ENCODE measurements around the gene TBC1D8.

The TBC1D8 gene

DNA sequence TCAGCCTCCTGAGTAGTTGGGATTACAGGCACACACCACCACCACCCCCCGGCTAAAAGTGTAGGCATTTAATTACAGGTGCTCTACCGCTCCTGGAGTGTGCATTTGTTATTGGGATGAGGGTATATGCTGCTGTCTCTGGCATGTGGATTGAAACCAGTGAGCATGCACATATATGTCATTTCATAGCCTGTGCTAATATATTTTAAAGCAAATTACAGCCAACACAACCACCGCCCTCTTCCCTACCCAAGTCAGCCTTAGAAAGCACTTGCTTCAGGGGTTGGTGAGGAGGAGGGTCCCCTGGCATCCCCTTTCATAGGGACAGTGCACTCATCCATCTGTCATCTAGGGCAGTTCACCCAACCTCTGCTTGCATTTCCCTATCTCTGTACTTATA lies 10.5 kb upstream of the TBC1D8 start:
- no peak for DNase-seq

DNA sequence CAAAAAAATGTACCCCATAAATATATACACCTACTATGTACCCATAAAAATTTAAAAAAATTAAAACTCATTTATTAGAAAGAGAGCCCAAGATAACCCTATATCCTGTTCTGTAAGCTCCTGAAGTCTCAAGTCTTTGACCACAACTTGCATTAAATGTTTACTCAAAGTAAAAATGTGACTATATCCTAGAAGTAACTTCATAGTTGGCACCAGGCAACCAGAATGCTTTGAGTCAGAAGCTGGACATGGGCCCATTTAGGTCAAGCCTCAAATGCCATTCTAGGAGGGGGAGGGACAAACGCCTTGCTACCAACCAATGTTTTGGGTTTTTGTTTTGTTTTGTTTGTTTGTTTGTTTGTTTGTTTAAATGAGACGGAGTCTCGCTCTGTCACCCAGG lies 9.3 kb upstream of the TBC1D8 start:
- no peak for DNase-seq

DNA sequence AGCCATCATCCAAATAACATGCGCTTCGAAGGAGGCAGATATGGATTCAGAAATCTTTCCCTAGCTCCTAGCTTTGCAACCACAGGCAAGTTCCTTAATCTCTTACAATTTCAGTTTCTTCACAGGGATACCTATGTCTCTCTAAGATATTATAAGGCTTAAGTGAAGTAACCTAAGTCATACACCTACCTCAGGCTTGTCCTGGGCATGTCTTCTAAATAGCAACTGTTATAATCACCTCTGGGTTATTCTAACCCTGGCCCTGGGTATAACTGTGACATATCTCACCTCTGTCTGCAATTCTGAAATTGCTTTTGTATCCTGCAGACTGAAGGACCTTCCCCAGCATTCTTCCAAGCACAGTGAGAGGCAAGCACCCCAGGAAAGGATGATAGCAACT lies 8.3 kb upstream of the TBC1D8 start:
- DNase-seq, result no peak

DNA sequence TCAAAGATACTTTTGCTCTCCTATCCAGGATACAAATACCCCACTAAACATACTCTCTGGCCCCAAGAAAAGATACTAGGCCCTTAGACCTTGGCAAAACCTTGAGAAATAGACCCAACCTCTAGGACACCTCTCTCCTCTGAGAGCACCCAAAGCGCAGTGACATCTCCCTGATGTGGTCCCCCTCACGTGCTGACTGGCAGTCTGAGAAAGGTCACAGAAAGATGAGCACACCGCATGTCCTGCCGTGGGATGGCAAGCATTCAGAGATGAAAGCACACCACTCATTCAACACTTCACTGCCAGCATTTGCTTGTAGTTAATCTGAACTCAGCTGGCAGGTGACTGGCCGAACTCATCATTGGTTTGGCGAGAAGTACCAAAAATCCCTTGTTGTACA lies 6.1 kb upstream of the TBC1D8 start:
- no peak for DNase-seq

DNA sequence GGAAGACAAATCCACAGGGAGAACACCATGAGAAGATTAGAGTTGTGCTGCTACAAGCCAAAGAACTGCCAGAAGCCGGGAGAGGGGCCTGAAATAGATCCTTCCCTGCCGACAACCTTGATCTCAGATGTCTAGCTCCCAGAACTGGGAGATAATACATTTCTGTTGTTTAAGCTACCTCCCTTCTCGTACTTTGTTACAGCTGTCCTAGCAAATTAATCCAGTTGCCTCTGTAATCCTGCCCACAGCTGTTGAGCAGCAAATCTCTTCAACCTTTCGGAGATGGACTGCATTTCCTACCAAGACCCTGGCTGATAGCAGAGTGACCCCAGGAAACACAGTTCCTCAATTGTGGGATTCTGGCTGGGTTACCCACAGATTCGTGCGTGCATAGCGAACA lies 2.6 kb upstream of the TBC1D8 start:
- no peak for DNase-seq

DNA sequence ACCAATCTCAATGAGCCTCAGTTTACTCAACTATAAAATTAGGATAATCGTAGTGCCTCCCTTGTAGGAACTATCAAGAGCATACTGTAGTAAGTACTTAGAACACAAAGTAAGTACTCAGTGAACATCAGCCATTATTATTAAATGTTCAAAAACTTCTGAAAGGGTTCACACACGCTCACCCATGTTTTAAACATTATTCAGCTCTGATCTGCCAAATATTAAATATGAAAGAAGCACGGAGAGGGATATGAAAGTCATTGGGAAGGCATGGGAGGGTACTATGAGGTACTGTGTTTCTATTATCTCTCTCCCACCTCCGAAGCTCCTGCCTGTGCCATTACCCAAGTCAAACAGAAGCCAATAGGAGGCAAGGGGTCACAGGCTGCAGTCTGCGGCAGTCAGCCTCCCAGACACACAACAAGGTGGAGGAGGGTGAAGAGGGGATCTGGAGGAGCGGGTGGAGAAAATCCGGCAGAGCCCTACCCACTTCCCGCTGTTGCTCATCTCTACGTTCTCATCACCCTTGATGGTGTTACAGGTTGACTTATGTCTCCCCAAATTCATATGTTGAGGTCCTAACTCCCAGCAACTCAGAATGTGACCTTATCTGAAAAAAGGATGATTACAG lies 2.0 kb upstream of the TBC1D8 start:
- no peak for DNase-seq

DNA sequence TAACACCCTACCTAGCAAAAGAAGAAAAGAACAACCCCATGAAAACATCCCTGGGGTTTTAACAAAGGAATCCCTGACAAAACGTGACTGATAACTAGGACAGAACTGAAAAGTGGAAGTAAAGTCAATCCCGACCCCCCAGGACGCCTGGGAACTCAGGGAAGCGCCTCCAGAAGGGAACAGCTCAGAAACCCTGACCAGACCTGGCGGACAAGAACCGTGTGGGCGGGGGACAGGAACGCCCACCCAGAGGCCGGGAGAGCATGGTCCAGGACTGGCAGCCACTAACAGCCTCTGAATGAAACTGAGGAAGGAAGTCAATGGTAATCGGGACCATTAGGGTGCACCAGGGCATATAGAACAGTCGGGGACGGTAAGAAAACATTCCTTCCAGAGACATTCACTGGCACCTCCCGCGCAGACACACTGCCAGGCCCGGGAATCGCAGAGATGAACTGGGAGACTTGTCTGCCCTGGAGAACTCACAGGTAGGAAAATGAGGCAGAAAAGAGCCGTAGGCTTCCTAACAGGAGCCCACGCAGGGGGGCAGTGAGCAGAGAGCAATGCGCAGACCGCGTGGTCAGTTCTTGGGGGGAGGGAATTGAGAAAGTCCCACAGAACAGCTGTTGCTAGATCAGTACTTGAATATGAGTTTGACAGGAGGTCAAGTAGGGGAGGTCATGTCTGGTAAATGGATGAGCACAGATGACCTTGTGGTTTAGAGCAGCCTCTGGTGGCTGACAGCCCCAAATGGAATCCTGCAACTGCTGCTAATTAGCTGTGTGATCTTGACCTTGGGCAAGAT lies 1.3 kb upstream of the TBC1D8 start:
- DNase-seq, result peak; percentile 81

DNA sequence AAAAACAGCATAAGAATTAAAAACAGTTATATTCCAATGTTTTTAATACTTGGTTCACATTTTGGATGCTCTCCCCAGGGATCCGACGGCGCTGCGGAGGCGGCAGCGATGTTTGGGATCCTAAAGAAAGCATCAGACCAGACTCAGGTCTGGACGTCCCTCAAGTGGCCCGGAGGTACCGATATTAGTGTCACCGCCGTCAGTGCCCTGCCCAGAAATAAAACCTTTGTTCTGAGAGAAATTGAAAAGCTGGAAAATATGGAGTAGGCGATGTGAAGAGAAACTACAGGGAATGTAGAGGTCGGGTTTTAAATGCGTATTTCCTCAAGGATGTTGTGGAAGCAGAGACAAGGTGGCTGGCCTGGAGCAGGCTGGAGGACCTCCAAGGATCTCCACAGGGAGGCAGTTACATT lies 683 bp upstream of the TBC1D8 start:
- DNase-seq, result no peak

DNA sequence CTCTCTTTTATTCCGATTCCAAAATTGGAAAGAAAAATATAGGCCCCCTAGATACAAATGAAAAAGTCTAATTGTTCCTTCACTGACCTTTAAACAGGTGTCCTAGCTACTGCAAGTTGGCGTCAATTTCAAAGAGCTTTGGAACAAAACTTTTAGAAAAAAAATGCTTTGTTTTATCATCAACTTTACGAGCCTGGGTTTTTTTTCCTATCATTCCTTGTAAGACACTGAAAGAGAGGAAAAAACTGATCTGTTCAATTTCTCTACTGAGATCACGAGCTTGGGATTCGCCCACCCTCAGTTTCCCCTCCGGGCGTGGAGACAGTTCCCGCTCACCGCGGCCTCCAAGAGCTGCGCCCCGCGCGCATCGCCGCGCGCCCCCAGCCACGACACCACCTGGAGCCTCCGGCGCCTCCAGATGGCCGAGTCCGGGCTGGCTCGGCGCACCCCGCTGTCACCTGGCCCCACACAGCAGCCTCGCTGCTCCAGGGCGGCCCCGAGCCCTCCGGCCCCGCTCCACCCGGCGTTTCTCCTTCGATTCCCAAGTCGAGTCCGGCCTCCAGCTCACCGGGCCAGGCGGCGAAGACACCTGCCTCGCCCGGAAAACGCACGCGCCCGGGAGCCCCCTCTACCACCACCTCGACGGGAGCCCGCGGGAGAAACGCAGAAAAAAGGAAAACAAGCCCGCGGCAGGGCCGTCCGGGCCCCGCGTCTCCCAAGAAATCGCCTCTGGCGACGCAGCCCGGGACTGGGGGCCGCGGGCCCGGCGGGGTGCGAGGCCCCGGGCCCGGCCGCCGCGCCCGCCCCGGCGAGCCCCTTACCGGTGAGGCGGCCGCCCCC lies 656 bp downstream of the TBC1D8 start:
- DNase-seq, result no peak

DNA sequence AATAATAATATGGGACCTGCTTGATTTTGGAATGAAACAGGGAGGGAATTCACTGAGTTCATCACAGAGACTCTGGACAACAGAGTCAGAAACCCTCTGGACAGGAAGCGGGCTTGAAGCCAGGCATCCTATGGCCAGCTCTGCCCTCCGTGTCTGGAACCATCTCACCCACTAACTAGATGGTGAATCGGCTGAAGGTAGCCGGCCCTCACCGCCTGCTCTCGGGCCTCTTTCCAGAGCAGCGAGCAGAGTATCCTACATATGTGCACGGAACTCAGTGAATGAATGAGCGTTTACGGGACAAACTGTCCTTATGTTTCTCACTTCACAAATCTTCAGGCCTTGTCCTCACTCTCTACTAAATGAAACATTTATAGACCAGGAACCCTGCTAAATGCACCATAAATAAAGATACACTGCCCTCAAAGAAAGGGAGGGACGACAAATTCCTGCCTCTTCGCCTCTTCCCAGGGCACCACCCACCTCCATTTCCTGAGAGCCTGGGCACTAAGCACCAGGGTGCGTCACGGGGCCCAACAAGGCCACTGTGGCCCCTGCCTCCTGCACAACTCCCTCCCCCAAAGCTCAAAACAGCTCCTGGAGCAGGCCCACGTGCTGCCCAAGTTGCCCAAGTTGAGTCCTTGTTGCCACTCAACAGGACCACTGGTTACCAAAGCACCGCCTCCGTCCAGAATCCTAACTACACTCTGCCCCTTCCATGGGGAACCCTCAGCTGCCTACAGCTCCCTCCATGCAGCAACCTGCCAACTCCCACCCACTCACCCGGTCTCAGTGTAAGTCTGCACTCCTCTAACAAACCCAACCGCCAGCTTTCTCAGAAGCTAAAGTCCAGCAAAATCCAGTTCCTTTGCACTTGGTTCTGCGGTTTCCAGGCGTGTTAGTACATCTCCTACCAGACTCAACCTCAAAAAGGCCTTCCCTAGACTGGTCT lies 1.7 kb downstream of the TBC1D8 start:
- no peak for DNase-seq

DNA sequence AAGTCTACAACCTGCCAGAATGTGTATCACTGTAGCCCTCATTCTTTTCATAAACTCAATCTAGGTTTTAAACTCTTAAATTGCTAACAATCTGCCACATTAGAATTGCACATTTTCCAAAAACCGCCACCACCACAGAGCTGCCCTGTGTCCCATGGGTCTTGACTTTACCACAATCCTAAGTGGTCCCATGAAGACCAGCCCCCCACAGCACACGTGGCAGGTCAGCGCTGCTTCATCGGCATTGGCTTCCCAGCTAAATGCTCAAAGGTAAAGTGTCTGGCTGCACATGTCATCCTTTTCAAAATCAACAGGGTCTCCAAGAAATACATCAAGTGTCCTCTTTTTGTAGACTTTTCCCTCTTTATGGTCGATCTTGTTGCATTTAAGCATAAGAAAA lies 2.4 kb downstream of the TBC1D8 start:
- DNase-seq, result no peak

DNA sequence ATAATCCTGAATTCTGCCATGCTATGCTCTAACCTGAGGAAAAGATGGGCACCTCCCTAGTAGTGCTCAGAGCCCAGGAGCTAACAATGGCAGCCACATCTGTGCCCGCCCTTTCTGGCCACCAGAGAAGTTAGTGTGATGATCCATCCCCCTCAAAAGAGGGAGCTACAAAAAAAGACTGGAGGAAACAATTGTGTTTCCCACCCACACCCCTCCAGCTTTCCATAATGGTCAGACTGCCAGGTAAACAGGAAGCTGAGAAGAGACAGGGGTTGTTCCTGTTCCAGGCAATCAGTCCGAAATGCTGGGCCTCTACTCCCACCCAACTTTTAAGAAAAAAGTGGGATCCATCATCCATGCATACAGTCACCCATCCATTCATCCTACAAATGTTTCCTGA lies 3.2 kb downstream of the TBC1D8 start:
- no peak for DNase-seq

DNA sequence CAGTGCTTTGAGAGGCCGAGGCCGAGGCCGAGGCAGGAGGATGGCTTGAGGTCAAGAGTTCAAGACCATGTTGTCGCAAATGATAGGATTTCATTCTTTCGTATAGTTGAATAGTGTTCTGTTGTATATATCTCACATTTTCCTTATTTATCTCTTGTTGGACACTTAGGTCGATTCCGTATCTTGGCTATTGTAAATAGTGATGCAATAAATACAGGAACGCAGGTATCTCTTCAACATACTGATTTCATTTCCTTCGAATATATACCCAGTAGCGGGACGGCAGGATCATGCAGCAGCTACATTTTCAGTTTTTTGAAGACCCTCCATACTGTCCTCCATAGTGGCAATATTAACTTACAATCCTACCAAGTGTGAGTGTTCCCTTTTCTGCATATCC lies 4.1 kb downstream of the TBC1D8 start:
- DNase-seq, result no peak

DNA sequence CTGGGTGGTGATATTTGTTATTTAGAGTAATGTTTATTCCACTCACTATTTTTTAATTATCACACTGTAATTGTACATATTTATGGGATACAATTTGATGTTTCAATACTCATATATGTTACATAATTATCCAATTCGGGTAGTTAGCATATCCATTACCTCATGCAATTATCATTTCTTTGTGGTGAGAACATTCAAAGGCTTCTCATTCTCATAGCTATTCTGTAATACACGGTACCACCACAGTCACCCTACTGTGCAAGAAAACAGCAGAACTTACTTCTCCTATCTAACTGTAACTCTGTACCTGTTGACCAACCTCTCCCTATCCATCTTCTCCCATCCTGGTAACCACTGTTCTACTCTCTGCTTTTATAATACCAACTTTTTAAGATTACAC lies 4.6 kb downstream of the TBC1D8 start:
- DNase-seq, result no peak

DNA sequence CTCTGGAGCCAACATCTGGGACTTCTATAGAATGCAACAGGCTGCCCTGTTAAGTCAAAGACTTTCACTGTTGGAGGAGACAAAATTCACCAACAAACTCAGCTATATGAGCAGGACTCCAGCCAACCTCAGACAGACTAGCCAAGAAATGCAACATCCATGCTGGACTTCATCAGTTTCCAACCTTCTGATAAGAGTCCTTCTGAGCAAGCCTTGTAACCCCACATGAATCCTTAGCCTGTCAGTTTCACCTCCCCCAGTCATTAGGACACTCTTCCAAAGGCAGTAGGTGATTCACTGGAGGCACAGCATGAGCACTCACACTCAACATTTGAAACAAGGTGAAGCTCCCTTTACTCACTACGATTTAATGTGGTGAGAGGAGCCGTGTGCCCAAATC lies 5.8 kb downstream of the TBC1D8 start:
- no peak for DNase-seq

DNA sequence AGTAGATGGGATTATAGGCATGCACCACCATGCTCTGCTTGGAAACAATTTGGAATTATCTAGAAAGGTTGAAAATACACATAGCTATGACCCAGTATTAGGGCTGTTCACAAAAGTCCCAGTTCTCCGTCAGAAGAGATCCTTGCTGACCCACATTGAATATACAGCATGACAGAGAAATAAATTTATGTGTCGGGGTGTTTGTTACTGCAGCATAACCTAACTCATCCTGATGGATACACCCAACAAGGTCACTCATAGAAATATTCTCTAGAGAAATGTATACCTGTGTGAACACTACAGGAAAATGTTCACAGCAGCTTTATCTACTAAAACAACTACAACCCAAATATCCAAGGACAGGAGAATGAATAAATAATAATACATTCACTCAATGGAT lies 9.0 kb downstream of the TBC1D8 start:
- no peak for DNase-seq

DNA sequence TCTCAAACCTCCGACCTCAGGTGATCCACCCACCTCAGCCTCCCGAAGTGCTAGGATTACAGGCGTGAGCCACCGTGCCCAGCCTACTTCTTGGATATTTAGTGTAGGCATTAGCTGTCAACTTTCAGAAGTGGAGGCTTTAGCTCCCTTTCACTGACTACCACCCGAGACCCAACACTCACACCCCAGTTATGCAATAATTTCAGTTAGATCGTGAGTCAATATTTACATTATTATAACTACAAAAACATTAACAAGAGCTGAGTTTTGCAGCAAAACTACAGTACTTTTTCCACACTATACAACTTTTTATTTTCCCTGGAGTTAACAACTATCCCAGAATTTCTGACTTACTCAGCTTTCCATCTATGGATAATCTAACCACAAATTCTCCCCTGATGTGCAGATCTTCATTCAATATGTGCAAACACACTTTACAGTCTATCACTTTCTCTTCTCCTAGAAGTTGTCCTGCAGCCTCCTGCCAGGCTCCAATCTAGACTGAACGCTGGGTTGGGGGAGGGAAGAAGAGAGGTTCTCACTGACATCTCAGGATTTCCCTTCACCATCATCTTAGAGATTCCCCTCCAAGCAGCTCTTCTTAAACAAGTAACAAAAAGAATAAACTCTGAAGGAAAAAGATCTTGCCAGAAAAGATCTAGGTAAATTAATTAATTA lies 10.1 kb downstream of the TBC1D8 start:
- no peak for DNase-seq

DNA sequence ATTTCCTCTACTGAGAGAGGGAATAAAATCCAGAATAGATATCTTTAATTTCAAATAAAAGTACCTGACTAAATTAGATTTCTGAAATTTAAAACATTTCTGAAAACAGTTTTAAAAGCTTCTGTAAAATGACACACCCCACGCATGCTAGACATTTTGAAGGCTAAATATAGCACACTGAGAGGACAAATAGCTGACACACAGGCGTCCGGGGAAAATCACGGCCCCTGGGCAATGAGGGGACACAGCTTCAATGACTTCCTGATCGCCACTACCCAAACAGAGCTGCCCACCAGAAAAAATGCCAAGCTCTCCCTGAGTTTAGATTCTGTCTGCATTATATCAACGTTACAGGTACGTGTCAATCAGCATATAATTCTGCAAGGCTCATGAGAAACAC lies 10.9 kb downstream of the TBC1D8 start:
- no peak for DNase-seq

DNA sequence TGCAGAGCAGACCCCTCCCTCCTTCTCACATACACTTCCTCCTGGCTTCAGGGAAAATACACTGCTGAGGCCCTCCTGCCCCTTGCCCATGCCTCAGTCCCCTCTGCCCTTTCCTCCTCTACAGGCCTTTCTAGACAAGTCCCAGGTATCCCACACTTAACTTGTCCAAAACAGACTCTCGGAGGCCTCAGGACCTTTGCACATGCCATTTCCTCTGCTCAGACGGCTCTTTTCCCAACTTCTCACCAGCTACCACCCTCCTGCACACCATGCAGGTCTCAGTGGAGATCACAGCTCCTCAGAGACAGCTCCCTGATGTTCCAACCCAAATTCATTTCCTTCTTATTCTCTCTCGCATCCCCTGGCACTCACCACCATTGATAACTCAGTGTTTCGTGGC lies 11.7 kb downstream of the TBC1D8 start:
- no peak for DNase-seq

DNA sequence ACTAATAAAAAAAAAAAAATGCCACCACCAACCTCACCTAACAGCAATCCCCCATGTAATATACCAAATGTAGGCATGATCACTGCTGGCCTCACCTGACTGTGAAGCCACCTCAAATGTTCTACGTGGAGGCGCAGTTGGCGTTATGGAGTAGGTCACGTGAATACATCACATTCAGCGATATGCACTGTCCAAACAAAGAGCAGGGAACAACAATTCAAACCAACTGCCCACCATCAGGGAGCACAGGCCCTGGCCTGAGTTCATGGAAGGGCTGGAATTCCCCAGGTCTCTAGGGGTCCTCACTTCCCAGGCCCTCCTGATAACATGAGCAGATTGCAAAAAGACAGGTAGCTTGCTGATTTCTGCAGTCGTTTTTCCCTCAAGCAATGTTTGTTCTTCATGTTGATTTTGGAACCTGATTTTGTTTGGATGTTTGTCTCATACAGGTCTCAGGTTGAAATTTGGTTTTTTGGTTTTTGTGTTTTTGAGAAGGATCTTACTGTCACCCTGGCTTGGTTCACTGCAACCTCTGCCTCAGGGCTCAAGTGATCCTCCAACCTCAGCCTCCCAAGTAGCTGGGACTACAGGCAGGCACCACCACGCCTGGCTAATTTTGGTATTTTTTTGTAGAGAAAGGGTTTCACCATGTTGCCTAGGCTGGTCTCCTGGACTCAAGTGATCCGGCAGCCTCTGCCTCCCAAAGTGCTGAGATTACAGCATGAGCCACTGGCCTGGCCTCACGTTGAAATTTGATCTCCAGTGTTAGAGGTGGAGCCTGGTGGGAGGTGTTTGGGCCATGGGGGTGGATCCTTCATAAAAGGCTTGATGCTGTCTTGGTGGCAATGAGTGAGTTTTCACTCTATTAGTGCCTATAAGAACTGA lies 15.5 kb downstream of the TBC1D8 start:
- no peak for DNase-seq

DNA sequence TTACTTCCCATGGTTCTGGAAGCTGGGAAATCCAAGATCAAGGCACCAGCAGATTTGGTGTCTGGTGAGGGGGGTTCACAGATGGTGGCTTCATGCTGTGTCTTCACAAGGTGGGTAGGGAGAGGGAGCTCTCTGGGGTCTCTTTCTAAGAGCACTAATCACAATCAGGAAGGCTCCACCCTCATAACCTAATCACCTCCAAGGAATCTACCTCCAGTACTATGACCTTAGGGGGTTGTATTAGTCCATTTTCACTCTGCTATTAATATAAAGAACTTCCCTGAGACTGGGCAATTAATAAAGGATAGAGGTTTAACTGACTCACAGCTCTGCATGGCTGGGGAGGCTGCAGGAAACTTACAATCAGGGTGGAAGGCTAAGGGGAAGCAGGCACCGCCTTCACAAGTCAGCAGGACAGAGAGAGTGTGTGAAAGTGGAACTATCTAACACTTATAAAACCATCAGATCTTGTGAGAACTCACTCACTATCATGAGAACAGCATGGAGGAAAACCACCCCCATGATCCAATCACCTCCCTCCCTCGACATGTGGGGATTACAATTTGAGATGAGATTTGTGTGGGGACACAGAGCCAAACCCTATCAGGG lies 17.6 kb downstream of the TBC1D8 start:
- DNase-seq, result peak; percentile 53

All from suppressor macrophage treated with lipopolysaccharide for 4 hours (primary cell).